ENCODE results near the gene MBD3.
"Not testable (repeated sequence)": the region's sequence is repeated elsewhere in the genome, so short reads cannot be mapped to it uniquely, and the experiment has no call there.

MBD3 gene

GRCh38 chr19:1539749-1540148 lies 52.9 kb downstream of the MBD3 start:
- DNase-seq (ENCODE audit: low read depth in 3 of 3) = not testable (repeated sequence)

DNA sequence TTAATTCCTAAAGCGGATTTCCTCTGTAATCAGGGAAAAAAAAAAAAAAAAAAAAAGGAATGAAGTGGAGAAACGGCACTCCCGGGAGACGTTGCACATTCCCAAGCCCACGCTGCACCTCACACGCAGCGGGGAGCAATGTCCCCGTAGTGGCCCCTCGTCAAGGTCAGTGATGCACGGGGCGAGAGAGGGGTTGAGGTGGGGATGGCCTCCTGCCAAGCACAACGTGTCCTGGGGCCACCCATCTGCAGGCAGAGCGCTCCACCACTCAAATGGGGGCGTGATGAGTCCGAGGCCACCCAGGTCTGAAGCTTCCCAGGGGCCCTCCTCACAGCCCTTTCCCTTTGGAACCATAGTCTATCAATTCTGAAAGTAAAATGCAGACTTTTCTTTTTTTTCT lies 53.7 kb downstream of the MBD3 start:
- DNase-seq (ENCODE audit: low read depth in 3 of 3) = no peak

- DNase-seq (ENCODE audit: low read depth in 3 of 3) = not testable (repeated sequence)
Observed at GRCh38 chr19:1535699-1536098, 57.0 kb downstream of the MBD3 start.

DNA sequence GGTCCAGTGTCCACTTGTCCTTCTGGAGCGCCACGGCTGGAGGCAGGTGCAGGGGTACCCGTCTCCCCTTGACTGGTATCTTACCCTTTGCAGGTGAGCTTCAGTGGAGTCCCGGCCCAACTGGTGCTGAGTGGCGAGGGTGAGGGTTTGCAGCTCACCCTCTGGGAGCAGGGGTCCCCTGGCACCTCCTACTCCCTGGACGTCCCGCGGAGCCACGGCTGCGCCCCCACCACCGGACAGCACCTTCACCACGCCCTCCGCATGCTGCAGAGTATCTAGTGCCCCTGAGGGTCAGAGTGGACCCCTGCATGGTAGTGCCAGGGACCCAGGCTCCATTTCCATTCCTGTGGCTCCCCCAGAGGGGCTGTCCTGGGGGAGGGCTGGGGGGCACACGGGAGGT lies 57.7 kb downstream of the MBD3 start:
- no peak for DNase-seq (ENCODE audit: low read depth in 3 of 3)

DNA sequence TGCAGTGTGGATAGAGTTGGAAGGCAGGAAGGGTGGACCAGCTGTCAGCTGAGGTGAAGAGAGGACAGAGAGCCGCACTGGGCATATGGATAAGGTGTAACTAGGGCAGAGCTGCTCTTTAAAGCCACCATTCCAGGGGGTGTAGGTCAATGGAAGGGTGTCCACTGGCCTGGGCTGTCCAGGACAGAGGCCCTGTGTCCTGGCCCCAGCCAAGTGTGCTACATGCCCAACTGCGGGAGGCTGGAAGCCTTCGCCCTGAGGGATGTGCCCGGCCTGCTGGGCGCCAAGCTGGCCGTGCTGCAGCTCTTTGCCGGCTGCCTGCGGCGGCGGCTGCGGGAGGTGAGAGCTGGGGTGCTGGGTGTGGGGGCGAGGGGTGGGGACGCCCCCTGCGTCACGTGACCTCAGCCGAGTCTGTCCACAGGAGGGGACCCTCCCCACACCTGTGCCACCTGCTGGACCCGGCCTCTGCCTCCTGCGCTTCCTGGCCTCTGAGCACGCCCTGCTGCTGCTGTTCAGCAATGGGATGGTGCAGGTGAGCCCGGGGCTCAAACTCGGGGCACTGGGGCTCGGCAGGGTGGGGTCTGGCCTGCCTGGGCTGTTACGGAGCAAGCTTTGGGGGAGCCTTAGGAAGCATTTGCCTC lies 59.0 kb downstream of the MBD3 start:
- no peak for DNase-seq (ENCODE audit: low read depth in 3 of 3)

DNA sequence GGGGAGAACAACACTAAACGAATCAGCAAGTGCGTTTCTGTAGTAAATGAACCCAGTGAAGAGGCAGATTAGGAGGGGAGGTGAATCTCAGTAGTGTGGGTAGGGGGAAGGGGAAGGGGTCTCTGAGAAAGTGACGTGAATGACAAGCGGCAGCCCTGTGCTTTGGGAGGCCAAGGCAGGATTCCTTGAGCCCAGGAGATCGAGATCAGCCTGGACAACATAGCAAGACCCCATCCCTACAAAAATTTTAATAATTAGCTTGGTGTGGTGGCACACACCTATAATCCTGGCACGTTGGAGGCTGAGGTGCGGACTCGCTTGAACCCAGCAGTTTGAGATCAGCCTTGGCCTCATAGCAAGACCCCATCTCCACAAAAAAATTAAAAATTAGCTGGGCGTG lies 60.7 kb downstream of the MBD3 start:
- no peak for DNase-seq (ENCODE audit: low read depth in 3 of 3)

- DNase-seq (ENCODE audit: low read depth in 3 of 3) = no peak
Observed at GRCh38 chr19:1531587-1531986, 61.1 kb downstream of the MBD3 start.

DNA sequence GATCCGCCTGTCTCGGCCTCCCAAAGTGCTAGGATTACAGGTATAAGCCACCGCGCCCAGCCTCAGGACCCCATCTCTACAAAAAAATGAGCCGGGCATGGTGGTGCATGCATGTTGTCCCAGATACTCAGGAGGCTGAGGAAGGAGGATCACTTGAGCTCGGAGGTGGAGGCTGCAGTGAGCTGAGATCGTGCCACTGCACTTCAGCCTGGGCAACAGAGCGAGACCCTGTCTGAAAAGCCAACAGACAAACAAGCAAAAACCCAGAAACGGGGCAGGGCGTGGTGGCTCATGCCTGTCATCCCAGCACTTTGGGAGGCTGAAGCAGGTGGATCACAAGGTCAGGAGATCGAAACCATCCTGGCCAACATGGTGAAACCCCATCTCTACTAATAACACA lies 61.8 kb downstream of the MBD3 start:
- DNase-seq (ENCODE audit: low read depth in 3 of 3) = not testable (repeated sequence)

DNA sequence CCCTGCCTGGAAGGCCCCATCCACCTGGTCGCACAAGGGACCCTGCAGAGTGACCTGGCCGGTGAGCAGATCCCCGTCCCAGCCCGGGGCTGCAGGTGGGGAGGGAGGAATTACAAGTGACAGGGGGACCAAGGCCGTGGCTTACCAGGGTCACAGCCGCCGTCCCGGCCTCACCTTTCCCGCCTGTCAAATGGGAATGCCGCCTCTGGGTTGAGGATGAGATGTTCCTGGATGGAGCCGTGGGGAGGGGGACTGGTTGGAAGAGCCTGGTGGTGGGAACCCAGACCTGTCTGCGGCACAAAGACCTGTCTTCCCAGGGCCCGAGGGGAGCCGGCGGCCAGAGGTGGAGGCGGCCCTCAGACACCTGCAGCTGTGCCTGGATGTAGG lies 63.2 kb downstream of the MBD3 start:
- no peak for DNase-seq (ENCODE audit: low read depth in 3 of 3)

GRCh38 chr19:1528596-1529429 lies 63.9 kb downstream of the MBD3 start:
- DNase-seq (ENCODE audit: low read depth in 3 of 3) = no peak

GRCh38 chr19:1527650-1528309 lies 64.9 kb downstream of the MBD3 start:
- no peak for DNase-seq (ENCODE audit: low read depth in 3 of 3)

- DNase-seq (ENCODE audit: low read depth in 3 of 3) = no peak
Observed at GRCh38 chr19:1526979-1527649, 65.6 kb downstream of the MBD3 start.

GRCh38 chr19:1526066-1526778 lies 66.4 kb downstream of the MBD3 start:
- DNase-seq (ENCODE audit: low read depth in 3 of 3) = no peak

DNA sequence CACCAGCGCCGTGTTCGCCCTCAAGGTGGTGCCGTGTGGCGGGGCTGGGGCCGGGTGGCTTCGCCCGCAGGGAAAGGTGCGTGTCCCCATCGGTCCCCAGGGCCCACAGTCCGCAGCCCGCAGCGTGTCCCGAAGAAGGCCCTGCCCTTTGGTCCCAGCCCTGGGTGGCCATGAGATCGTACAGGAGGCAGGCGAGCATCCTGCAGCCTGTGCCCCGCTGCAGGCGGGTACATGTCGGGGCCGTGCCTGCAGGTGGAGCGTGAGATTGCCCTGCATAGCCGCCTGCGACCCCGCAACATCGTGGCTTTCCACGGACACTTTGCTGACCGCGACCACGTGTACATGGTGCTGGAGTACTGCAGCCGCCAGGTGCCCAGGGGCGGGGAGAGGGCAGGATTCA lies 67.3 kb downstream of the MBD3 start:
- DNase-seq (ENCODE audit: low read depth in 3 of 3) = no peak

- no peak for DNase-seq (ENCODE audit: low read depth in 3 of 3)
Observed at GRCh38 chr19:1524972-1525325, 67.7 kb downstream of the MBD3 start.

DNA sequence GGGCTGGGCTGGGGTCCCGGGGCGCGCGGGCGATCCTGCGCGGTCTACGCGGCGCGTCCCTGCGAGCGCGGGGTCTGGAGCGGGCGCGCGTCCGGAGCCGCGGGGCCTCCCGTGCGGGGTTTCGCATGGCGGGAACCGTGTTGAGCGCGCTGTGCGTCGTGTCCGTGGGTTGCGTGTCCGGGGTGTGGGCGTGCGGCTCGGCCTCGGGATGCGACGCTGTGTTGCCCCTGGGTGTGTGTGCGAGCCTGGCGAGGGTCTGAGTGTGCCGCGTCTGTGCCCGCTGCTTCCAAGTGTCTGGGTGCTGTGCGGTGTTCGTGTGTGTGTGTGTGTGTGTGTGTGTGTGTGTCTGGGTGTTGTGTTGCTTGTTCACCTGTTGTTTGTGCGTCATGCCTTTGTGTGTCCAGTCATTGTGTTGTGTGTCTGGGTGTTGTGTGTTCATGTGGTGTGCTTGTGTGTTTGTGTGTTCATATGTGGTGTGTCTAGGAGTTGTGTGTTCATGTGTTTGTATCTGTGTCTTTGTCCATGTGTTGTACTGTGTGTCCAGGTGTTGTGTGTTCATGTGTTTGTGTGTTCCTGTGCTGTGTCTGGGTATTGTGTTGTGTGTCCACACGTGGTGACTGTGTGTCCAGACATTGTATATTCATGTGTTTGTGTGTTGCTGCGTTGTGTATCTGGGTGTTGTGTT lies 68.2 kb downstream of the MBD3 start:
- DNase-seq (ENCODE audit: low read depth in 3 of 3) = no peak
